Liver (tissue), 9 donors: ENCODE measurements around the gene NEK7. TPM values are rescaled to one million over a fixed set of nuclear protein-coding genes. Genes with fewer than 3 reads are reported as not detected.

Experiments
- DNase-seq: peaks from one replicate; pipeline ENCODE4 v3.0.0-alpha.2; 2017; ENCODE audit warnings: low spot score
- H3K27ac ChIP-seq, 2 donors: one replicate each; pipeline ENCODE4 v1.7.0; 2013; ENCODE audit warnings: inconsistent platforms in 2 of 2, low read length in 2 of 2, control low read depth in 1 of 2, low read depth in 1 of 2, mild to moderate bottlenecking in 1 of 2
- H3K27me3 ChIP-seq, 4 donors: one replicate each; pipeline versions ENCODE4 v1.6.1 to v1.7.0; 2013; ENCODE audit warnings: low read length in 3 of 4, inconsistent platforms in 1 of 4, mild to moderate bottlenecking in 1 of 4, moderate library complexity in 1 of 4; ENCODE audit not compliant: control insufficient read depth in 4 of 4, insufficient read depth in 4 of 4
- H3K36me3 ChIP-seq, 4 donors: one replicate each; pipeline versions ENCODE4 v1.6.1 to v1.7.0; 2013; ENCODE audit warnings: low read length in 3 of 4, mild to moderate bottlenecking in 3 of 4, low read depth in 1 of 4, moderate library complexity in 1 of 4; ENCODE audit not compliant: control insufficient read depth in 4 of 4, insufficient read depth in 3 of 4
- H3K4me1 ChIP-seq, 4 donors: one replicate each; pipeline versions ENCODE4 v1.6.1 to v1.7.0; 2013; ENCODE audit warnings: low read length in 3 of 4, mild to moderate bottlenecking in 3 of 4, moderate library complexity in 1 of 4; ENCODE audit not compliant: control insufficient read depth in 4 of 4, insufficient read depth in 4 of 4
- H3K4me3 ChIP-seq, 3 donors: one replicate each; pipeline versions ENCODE4 v1.6.1 to v1.7.0; 2013; ENCODE audit warnings: low read length in 3 of 3, control low read depth in 1 of 3, low read depth in 1 of 3, mild to moderate bottlenecking in 1 of 3
- H3K9ac ChIP-seq, 2 donors: one replicate each; pipeline ENCODE4 v1.7.0; 2013; ENCODE audit warnings: low read length in 2 of 2, mild to moderate bottlenecking in 2 of 2, moderate library complexity in 2 of 2, control low read depth in 1 of 2, low read depth in 1 of 2
- H3K9me3 ChIP-seq, 4 donors: one replicate each; pipeline versions ENCODE4 v1.6.1 to v1.7.0; 2013; ENCODE audit warnings: low read length in 3 of 4; ENCODE audit not compliant: control insufficient read depth in 4 of 4
- EGR1 ChIP-seq, 2 donors: IDR thresholded peaks; 2 replicates each; pipeline ENCODE4 v1.6.1; 2016 to 2018; ENCODE audit warnings: antibody characterized with exemption in 2 of 2, low read depth in 2 of 2
- FOXA1 ChIP-seq: IDR thresholded peaks from 2 replicates; pipeline ENCODE4 v1.6.1; 2016; ENCODE audit warnings: antibody characterized with exemption
- FOXA2 ChIP-seq: IDR thresholded peaks from 2 replicates; pipeline ENCODE4 v1.6.1; 2016; ENCODE audit warnings: antibody characterized with exemption
- GABPA ChIP-seq, 2 donors: IDR thresholded peaks in 1 of 2; conservative IDR thresholded peaks in 1 of 2; 2 replicates each; pipeline ENCODE4 v1.6.1; 2016; ENCODE audit warnings: antibody characterized with exemption in 2 of 2, mild to moderate bottlenecking in 1 of 2, moderate library complexity in 1 of 2
- HNF4A ChIP-seq, 2 donors: conservative IDR thresholded peaks; 2 replicates each; pipeline ENCODE4 v1.6.1; 2016; ENCODE audit warnings: antibody characterized with exemption in 2 of 2, mild to moderate bottlenecking in 2 of 2
- HNF4G ChIP-seq: IDR thresholded peaks from 2 replicates; pipeline ENCODE4 v1.6.1; 2016; ENCODE audit warnings: antibody characterized with exemption
- JUND ChIP-seq, 2 donors: IDR thresholded peaks; 2 replicates each; pipeline ENCODE4 v1.6.1; 2016; ENCODE audit warnings: antibody characterized with exemption in 2 of 2
- NR2F2 ChIP-seq: IDR thresholded peaks from 2 replicates; pipeline ENCODE4 v1.6.1; 2016; ENCODE audit warnings: antibody characterized with exemption
- RAD21 ChIP-seq, 2 donors: IDR thresholded peaks; 2 replicates each; pipeline ENCODE4 v1.6.1; 2016; ENCODE audit warnings: antibody characterized with exemption in 2 of 2, mild to moderate bottlenecking in 2 of 2
- RXRA ChIP-seq, 2 donors: IDR thresholded peaks; 2 replicates each; pipeline ENCODE4 v1.6.1; 2017 to 2018; ENCODE audit warnings: antibody characterized with exemption in 2 of 2, mild to moderate bottlenecking in 1 of 2
- SP1 ChIP-seq: IDR thresholded peaks from 2 replicates; pipeline ENCODE4 v1.6.1; 2018; ENCODE audit warnings: antibody characterized with exemption, mild to moderate bottlenecking
- YY1 ChIP-seq: IDR thresholded peaks from 2 replicates; pipeline ENCODE4 v1.6.1; 2016; ENCODE audit warnings: antibody characterized with exemption, mild to moderate bottlenecking
- WGBS: extraction: QIAGEN DNeasy Blood & Tissue Kit; methylation state at CpG from one replicate; pipeline ENCODE4 v1.1.7; 2013; 5-methylcytosine and 5-hydroxymethylcytosine counted together
- polyA plus RNA-seq, 2 donors: library from polyadenylated mRNA; stranded (reverse) in 1 of 2; unstranded in 1 of 2; fragments of 200-250 nt in 1 of 2; fragments of >200 nt in 1 of 2; fragmentation: Nextera tagmentation in 1 of 2; extraction: Ambion mirVana in 1 of 2; gene quantifications; one replicate each; pipeline versions ENCODE4 v1.2.1 to v1.2.3, GENCODE V29; 2013 to 2015
- total RNA-seq, 2 donors: library from RNA; depleted of rRNA; stranded (reverse); fragments of >200 nt; gene quantifications; one replicate each; pipeline ENCODE4 v1.2.3, GENCODE V29; 2014
- TF ChIP-seq, protein P1 (sequence below): fragments of 150-350 bp; IDR thresholded peaks from 2 replicates; pipeline ENCODE4 v1.5.1; 2017; ENCODE audit warnings: improper control_type of control experiment, low read depth, low read length; ENCODE audit not compliant: missing input control
- TF ChIP-seq, protein P2 (sequence below): IDR thresholded peaks from 2 replicates; pipeline ENCODE4 v1.6.1; 2016; ENCODE audit warnings: antibody characterized with exemption
- TF ChIP-seq, protein P3 (sequence below): IDR thresholded peaks from 2 replicates; pipeline ENCODE4 v1.6.1; 2016; ENCODE audit warnings: antibody characterized with exemption
- TF ChIP-seq, protein P4 (sequence below): IDR thresholded peaks from 2 replicates; pipeline ENCODE4 v1.6.1; 2016; ENCODE audit warnings: antibody characterized with exemption
- donor health status: healthy.
- donor health status: healthy.
- donor health status: healthy.
- donor health status: healthy.
- donor health status: healthy.

The NEK7 gene
- total and polyA plus RNA-seq, 4 donors: 9.2 to 34.4 (median 20.2) TPM

DNA sequence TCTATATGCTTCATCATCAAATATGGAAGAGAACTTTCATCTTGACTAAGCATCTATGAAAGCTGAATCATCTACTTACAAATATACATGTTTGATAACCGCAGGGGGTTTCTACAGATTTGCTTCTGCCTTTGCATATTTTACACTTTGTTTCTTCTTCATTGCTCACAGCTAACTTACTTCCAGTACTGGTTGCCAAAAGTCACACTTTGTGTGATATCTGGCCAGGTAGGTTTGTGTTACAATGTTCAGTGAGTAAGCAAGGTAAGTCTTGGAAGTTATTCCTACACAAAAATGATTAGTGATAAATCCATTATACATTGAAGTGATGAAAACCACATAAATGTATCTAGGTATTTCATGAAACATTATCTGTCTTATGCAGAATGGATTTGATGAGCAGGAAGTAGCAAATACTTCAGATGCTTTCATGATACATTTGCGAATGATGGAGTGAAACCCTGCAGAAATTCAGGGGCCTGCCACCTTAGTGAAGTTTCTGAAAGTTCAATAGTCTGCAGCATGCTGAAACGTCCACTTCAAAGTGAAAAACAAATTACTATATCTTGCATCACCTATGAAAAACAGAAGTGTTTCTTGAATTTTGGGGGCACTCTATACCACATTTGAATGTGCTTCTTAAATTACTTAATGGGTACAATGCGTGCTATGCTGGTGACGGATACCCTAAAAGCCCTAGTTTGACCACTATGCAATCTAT lies 196.3 kb downstream of the NEK7 start:
- H3K9ac ChIP-seq: no peak overlapping the region
- WGBS: 81% methylated on average over 5 of the region's 5 CpGs
- no peak for DNase-seq
- peaks cover 0 to 4% (median 0%) of the 10 kb centered on the region in 4 donors for H3K27me3 ChIP-seq
- no peaks in the 10 kb centered on the region for H3K36me3 ChIP-seq
- H3K4me1 ChIP-seq: no peaks in the 10 kb centered on the region
- no peaks in the 10 kb centered on the region for H3K9me3 ChIP-seq
- TF ChIP-seq EGR1 (IDR thresholded peaks at IDR 0.05; ENCODE audit: low read depth in 2 of 2) (no peak), GABPA (IDR thresholded peaks at IDR 0.05 in 1 of 2, conservative IDR thresholded peaks at IDR 0.05 in 1 of 2) (no peak), HNF4G (no peak), SP1 (no peak)
- TF ChIP-seq, protein P1, sequence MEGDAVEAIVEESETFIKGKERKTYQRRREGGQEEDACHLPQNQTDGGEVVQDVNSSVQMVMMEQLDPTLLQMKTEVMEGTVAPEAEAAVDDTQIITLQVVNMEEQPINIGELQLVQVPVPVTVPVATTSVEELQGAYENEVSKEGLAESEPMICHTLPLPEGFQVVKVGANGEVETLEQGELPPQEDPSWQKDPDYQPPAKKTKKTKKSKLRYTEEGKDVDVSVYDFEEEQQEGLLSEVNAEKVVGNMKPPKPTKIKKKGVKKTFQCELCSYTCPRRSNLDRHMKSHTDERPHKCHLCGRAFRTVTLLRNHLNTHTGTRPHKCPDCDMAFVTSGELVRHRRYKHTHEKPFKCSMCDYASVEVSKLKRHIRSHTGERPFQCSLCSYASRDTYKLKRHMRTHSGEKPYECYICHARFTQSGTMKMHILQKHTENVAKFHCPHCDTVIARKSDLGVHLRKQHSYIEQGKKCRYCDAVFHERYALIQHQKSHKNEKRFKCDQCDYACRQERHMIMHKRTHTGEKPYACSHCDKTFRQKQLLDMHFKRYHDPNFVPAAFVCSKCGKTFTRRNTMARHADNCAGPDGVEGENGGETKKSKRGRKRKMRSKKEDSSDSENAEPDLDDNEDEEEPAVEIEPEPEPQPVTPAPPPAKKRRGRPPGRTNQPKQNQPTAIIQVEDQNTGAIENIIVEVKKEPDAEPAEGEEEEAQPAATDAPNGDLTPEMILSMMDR: no peak
- no peak overlapping the region for H3K27ac ChIP-seq
- no peak overlapping the region for H3K4me3 ChIP-seq

DNA sequence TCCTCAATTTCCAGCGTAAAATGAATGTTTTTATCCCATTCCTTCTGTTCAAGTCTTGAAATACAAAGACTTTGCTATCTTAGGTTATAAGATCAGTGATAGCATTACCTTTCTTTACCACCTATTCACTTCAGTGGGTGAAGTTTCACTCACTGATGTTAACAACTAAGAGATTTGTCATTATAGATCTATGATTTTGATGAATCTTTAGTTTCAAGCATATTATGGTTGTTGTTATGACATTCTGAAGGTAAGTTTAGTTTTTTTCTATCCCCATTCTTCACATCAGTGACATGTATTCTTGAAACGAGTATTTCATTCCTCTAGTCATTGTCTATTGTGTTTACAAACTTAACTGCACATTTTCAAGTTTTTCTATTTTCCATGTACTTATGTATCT lies 201.1 kb downstream of the NEK7 start:
- Histone ChIP-seq H3K36me3 (no peaks in the 10 kb centered on the region), H3K27me3 (peaks cover 0 to 4% (median 0%) of the 10 kb centered on the region in 4 donors), H3K27ac (no peak overlapping the region), H3K4me1 (peaks cover 0 to 7% (median 1%) of the 10 kb centered on the region in 4 donors), H3K9ac (no peak overlapping the region), H3K4me3 (no peak overlapping the region), H3K9me3 (no peaks in the 10 kb centered on the region)
- TF ChIP-seq, protein P2, sequence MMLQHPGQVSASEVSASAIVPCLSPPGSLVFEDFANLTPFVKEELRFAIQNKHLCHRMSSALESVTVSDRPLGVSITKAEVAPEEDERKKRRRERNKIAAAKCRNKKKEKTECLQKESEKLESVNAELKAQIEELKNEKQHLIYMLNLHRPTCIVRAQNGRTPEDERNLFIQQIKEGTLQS: no peak
- TF ChIP-seq FOXA1 (no peak), RAD21 (IDR thresholded peaks at IDR 0.05) (no peak), EGR1 (IDR thresholded peaks at IDR 0.05; ENCODE audit: low read depth in 2 of 2) (no peak), SP1 (no peak), RXRA (IDR thresholded peaks at IDR 0.05) (no peak), JUND (IDR thresholded peaks at IDR 0.05) (no peak), NR2F2 (no peak), FOXA2 (no peak), YY1 (no peak), HNF4A (conservative IDR thresholded peaks at IDR 0.05) (no peak)
- TF ChIP-seq, protein P3, sequence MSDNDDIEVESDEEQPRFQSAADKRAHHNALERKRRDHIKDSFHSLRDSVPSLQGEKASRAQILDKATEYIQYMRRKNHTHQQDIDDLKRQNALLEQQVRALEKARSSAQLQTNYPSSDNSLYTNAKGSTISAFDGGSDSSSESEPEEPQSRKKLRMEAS: no peak
- TF ChIP-seq, protein P4, sequence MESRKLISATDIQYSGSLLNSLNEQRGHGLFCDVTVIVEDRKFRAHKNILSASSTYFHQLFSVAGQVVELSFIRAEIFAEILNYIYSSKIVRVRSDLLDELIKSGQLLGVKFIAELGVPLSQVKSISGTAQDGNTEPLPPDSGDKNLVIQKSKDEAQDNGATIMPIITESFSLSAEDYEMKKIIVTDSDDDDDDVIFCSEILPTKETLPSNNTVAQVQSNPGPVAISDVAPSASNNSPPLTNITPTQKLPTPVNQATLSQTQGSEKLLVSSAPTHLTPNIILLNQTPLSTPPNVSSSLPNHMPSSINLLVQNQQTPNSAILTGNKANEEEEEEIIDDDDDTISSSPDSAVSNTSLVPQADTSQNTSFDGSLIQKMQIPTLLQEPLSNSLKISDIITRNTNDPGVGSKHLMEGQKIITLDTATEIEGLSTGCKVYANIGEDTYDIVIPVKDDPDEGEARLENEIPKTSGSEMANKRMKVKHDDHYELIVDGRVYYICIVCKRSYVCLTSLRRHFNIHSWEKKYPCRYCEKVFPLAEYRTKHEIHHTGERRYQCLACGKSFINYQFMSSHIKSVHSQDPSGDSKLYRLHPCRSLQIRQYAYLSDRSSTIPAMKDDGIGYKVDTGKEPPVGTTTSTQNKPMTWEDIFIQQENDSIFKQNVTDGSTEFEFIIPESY: no peak
- WGBS: 77% methylated on average over 2 of the region's 2 CpGs
- DNase-seq: no peak
